Left cardiac atrium (tissue), 4 donors: Measurements from ENCODE around the gene IL7R. TPM values are rescaled to one million over a fixed set of nuclear protein-coding genes. Genes with fewer than 3 reads are reported as not detected.
"Not testable (repeated sequence)": the region's sequence is repeated elsewhere in the genome, so short reads cannot be mapped to it uniquely, and the experiment has no call there.

Experiments
- ATAC-seq, 2 donors: fragments of 200-7000 bp; cut with Tn5 transposase; one replicate each; pipeline ENCODE4 v1.9.1; 2020; ENCODE audit warnings: mild to moderate bottlenecking in 2 of 2, moderate library complexity in 2 of 2
- DNase-seq: peaks from one replicate; pipeline ENCODE4 v3.0.0-alpha.2; 2020
- intact Hi-C, 2 donors: fragments of 100-400 bp; cut with DNase I; formaldehyde crosslinking; loops; one replicate each; pipeline versions ENCODE4 v1.14.1 to v1.15.1; 2022 to 2023
- total RNA-seq, 2 donors: library from RNA; stranded (reverse); fragmentation: NEBNext Ultra II Directional; extraction: Animal tissue kit (Norgen Biotek cat#: 25700); gene quantifications; one replicate each; pipeline ENCODE4 v1.2.1, GENCODE V29; 2021
- donor health status: DM: no; HTN: yes; CAD: no.
- donor health status: DM: no; HTN: yes; CAD: no; lungs with severe emphysema.
- donor health status: DM: yes; HTN: yes; CAD: no.
- donor health status: Dilated cardiomyopathy.

The IL7R gene
- total RNA-seq, 2 donors from 2014 or later, result 4.2 to 10.3 TPM

DNA sequence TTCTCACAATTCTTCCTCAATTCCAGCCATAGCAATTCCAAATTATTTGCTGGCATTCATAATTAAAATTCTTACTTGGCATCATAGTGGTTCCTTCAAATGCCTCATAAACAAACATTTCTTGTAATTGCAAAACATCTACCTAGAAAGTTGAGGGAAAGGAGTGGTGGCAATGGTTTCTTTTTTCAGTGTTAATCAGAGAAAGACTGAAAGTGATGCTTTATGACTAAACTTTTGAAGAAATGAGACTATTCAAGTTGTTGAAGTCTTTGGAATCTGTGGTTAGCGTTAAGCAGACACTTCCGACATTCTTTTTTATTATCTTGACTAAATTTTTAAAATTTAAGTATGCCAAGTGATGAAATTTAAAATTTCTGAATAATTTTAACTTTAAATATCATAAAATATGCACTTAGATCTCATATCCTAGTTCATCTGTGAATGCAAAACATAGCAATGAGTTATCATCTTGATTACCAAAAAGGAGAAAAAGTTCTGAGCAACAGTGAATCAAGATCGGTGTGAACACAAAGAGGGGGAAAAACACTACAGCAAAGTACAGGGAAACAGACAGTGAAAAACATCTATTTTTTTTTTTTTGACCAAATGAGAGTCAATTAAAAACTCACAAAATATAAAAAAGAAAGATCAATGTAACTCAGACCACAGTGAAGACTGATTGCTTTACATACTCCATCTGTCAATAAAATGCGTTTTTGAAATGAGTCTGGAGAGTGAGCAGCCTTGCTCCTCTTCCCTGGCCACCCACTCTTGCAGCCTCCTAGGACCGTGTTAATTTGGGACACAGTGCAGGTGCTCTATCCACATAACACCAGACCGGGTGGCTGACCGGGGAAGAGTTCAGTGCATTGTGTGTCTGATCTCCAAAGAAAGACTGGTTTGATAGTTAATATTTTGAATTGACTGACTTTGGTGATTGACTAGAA lies 20.6 kb upstream of the IL7R start:
- no peak for ATAC-seq
- no peak for DNase-seq
- intact Hi-C loops, result no loop called here

DNA sequence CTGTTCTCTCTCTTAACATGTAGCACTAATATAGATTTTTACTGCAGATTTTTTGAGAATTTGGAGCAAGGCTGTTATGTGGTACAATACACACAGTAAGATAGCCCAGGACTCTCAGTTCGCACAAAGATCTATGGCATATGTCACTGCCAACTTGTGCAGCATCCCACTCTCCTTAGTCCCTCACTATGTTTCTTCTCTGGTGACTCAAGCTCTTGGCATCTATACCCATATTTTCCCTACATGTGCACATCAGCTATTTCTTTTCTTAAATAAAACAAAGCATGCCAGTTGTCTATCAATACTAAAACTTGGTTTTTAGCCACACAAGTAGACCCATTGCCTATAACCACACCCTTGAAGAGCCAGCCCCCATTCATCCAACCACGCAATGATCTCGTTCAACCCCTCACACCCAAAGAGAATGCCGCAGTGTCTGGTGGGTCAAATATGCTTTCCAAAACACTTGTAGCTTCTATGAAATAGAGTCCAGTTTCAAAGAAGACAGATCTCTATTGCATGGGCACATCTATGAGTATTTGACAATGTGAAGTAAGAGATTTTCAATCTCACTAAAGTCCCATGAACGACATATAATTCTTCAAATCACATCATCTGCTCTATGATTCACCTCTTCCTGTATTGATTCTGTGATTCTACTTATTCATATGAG lies 18.2 kb upstream of the IL7R start:
- intact Hi-C loops, result no loop called here
- DNase-seq (no peak), ATAC-seq (no peak)

GRCh38 chr5:35842856-35843255 lies 13.8 kb upstream of the IL7R start:
- intact Hi-C loops, result no loop called here
- no peak for DNase-seq
- ATAC-seq, result no peak

- DNase-seq, ATAC-seq, intact Hi-C loops: not testable (repeated sequence)
These were observed 11.2 kb upstream of the IL7R start for GRCh38 chr5:35845508-35845907.

DNA sequence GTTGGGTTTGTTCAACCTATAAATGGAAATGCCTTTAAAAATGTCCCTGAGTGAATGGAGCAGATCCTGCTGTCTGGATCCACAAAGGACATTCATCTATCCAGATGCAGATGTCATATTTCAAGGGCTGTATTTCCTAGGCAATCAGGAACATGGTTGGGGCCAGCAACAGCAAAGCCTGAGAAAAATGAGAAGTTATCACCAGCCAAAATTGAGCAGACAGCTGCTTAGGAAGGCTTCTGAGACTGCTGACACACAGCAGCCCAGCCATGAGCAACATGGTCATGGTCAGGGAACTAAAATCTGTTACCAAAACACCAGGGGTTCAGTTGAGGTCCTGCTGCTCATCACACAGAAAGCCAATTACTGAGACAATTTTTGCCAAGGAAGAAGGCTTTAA lies 9.2 kb upstream of the IL7R start:
- ATAC-seq (no peak), DNase-seq (no peak)
- intact Hi-C loops, result no loop called here

GRCh38 chr5:35847961-35848360 lies 8.7 kb upstream of the IL7R start:
- ATAC-seq, result no peak
- DNase-seq, result no peak
- intact Hi-C loops, result no loop called here

GRCh38 chr5:35849860-35850259 lies 6.8 kb upstream of the IL7R start:
- DNase-seq (no peak), ATAC-seq (no peak)
- intact Hi-C loops, result no loop called here

DNA sequence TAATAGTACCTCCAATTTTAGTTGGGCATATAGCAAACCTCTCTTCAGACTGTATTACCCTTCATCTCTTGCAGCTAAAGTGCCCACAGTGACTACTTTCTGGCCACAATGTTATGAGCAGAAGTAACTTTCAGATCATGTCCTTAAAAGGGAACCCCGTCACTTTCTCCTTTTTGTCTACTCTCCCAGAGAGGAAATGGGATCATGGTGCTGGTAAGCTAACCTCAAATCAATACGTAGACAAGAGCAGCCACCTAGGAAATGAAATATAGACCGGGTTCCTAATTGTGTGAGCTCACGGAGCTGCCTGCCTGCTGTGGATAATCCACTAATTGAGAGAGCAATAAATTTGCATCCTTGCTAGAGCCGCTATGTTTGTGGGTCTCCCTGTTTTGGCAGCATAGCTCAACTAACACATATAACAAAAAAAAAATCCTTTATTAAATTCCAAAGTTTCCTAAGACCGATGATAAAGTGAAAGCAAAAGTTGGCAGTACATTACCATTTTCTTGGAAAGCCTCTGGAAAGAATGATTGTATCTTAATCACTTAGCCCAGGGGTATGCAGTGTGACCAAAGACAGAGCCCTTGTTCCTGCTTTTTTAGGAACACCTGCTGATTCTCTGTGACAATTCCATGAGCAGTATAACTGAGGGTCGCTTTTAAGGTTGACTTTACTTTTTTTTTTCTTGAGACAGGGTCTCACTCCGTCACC lies 5.6 kb upstream of the IL7R start:
- intact Hi-C loops, result no loop called here
- DNase-seq, result no peak
- peak in 1 of 2 donors; percentile 18 for ATAC-seq

DNA sequence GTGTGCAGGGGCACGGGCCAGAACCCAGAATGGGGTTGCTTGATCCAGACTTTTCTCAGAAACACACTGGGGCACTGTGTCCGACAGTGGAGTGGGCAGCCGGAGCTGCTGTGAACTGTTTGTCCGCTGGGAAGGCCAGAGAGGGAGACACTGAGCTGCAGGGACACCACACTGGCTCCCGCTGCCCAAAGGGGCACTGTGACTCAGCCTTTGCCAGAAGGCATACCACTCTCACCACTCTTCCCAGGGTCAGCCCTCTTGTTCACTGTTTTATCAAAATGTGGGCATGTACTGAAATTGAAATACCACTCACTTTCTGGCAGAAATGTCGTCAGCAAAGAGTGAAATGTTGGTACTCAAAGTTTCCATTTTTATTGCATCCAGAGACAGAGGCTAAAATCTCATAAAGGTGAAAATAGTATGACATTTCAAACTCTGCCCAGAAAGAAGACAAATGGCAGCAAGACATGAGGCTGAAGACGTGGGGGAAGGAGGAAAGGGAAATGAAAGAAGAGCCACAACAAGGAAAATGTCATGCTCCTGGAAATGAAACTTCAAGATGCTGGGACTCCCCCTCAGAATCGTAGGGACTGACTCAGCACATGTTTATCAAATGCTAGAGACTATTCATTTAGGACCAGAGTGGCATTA lies 4.5 kb upstream of the IL7R start:
- DNase-seq (no peak), ATAC-seq (no peak)
- intact Hi-C loops, result no loop called here

- no peak for ATAC-seq
- DNase-seq, result no peak
- intact Hi-C loops, result no loop called here
These were observed 3.9 kb upstream of the IL7R start for GRCh38 chr5:35852773-35853172.

GRCh38 chr5:35853631-35854030 lies 3.1 kb upstream of the IL7R start:
- DNase-seq (no peak), ATAC-seq (peak; percentile 41 to 43)
- intact Hi-C loops, result no loop called here

- DNase-seq (no peak), ATAC-seq (peak; percentile 33 to 50)
- intact Hi-C loops, result no loop called here
These were observed 2.4 kb upstream of the IL7R start for GRCh38 chr5:35854248-35854647.

- DNase-seq, result no peak
- no peak for ATAC-seq
- intact Hi-C loops, result no loop called here
These were observed 1.5 kb upstream of the IL7R start for GRCh38 chr5:35855187-35855586.

DNA sequence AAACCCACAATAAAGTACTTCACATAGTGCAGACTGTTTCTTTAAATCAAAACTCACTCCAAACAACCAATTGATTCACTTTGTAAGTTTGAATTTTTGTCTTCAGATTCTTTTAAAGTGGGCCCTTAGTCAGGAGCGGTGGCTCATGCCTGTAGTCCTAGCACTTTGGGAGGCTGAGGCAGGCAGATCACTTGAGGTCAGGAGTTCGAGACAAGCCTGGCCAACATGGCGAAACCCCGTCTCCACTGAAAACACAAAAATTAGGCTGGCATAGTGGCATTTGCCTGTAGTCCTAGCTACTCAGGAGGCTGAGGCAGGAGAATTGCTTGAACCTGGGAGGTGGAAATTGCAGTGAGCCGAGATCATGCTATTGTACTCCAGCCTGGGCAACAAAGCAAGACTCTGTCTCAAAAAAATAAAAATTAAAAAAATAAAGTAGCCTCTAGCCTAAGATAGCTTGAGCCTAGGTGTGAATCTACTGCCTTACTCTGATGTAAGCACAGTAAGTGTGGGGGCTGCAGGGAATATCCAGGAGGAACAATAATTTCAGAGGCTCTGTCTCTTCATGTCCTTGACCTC lies 416 bp upstream of the IL7R start:
- DNase-seq, ATAC-seq, intact Hi-C loops: not testable (repeated sequence)

GRCh38 chr5:35857606-35858205 lies 1.0 kb downstream of the IL7R start:
- ATAC-seq, result peak in 1 of 2 donors; percentile 61
- DNase-seq, result no peak
- intact Hi-C loops, result no loop called here

DNA sequence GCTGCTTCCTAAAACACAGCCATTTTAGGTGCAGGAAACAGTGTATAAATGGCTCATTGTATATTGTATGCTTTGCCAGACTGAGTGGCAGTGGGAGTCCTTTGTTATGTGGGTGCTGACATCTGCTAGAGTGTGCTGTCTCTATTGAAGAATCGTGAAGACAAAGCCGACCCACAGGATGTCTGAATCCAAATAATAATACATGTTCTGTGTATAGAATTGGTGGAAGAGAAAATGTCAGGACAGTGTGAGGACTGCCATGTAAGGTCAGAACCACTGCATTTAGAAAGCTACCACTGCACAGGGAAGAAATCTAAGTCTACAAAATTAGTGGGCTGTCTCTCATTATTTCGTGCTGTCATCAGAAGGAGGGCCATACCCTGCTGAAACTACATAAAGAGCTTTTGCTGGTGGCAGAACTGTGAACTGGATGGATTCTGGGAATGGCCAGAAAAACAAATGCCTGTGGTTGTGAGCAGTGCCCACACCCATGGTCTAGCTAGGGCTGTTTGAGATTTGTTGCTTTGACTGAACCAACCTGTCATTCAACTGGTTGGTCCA lies 2.5 kb downstream of the IL7R start:
- intact Hi-C loops, result no loop called here
- ATAC-seq (no peak), DNase-seq (no peak)

DNA sequence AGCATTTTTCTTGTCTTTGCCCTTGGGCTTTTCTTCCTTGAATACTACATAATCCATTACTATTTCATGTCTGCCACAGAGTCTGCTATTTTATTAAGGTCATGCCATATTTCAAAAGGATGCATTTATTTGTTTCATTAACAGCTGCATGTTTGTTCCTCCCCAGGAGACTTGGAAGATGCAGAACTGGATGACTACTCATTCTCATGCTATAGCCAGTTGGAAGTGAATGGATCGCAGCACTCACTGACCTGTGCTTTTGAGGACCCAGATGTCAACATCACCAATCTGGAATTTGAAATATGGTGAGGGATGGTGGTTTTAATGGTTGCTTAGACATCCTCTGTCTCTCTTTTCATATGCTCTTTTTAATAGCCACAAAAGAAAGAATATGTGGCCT lies 4.0 kb downstream of the IL7R start:
- intact Hi-C loops, result no loop called here
- DNase-seq, result no peak
- no peak for ATAC-seq

GRCh38 chr5:35861718-35862117 lies 5.0 kb downstream of the IL7R start:
- DNase-seq, result no peak
- intact Hi-C loops, result no loop called here
- ATAC-seq, result peak in 1 of 2 donors; percentile 49
